Gastroesophageal sphincter (tissue), 3 donors: ENCODE measurements around the gene CACNA1C.

Source experiments
- POLR2A ChIP-seq, 2 donors: fragments of 450-650 bp; IDR thresholded peaks; one replicate each; pipeline ENCODE4 v1.6.1; 2017; ENCODE audit warnings: antibody characterized with exemption in 2 of 2, mild to moderate bottlenecking in 2 of 2, moderate library complexity in 1 of 2
- POLR2AphosphoS5 ChIP-seq: sonication (generic); formaldehyde crosslinking; IDR thresholded peaks from one replicate; pipeline ENCODE4 v1.6.1; 2017; ENCODE audit warnings: antibody characterized with exemption
- TF ChIP-seq, protein P1 (sequence below), 4 experiments: fragments of 200-600 bp in 2 of 4; fragments of 450-650 bp in 2 of 4; sonication (generic) in 1 of 4; IDR thresholded peaks; one replicate each; pipeline ENCODE4 v1.5.1; 2017 to 2019; ENCODE audit warnings: antibody characterized with exemption in 4 of 4, mild to moderate bottlenecking in 2 of 4, moderate library complexity in 2 of 4

DNA sequence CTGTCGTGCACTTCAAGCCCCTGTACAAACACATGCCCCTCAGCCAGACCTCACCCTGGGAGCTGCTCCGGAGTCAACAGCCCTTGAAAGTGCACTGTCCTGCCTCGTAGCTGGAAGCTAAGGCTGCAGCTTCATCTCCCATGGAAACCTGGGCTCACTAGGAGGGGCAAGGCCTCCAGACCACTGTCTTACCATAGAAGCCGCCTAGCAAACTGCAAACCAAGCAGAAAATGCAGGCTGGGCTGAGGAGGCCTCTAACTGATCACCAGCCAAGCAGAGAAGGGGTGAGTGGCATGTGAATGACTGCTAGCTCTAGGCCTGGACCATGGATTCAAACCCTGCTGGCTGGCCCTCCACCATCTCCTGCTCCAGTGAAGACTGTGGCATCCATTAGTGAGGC is 340.2 kb downstream of the CACNA1C start:
- TF ChIP-seq, protein P1, sequence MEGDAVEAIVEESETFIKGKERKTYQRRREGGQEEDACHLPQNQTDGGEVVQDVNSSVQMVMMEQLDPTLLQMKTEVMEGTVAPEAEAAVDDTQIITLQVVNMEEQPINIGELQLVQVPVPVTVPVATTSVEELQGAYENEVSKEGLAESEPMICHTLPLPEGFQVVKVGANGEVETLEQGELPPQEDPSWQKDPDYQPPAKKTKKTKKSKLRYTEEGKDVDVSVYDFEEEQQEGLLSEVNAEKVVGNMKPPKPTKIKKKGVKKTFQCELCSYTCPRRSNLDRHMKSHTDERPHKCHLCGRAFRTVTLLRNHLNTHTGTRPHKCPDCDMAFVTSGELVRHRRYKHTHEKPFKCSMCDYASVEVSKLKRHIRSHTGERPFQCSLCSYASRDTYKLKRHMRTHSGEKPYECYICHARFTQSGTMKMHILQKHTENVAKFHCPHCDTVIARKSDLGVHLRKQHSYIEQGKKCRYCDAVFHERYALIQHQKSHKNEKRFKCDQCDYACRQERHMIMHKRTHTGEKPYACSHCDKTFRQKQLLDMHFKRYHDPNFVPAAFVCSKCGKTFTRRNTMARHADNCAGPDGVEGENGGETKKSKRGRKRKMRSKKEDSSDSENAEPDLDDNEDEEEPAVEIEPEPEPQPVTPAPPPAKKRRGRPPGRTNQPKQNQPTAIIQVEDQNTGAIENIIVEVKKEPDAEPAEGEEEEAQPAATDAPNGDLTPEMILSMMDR (IDR thresholded peaks at IDR 0.05): no peak
- TF ChIP-seq POLR2A (IDR thresholded peaks at IDR 0.05) (no peak), POLR2AphosphoS5 (no peak)
